OCI-LY3 (cell line): ENCODE measurements around the gene VPS35.
"Not testable (repeated sequence)": the region's sequence is repeated elsewhere in the genome, so short reads cannot be mapped to it uniquely, and the experiment has no call there.

Experiments
- H2AFZ ChIP-seq: fragments of 200-600, 300-600 bp; shearing (Covaris generic); 2 replicates; pipeline ENCODE4 v1.6.0; 2014; ENCODE audit warnings: antibody characterized with exemption, low read depth, low read length
- H3K27ac ChIP-seq: fragments of 200-600, 300-600 bp; sonication (generic); 2 replicates; pipeline ENCODE4 v1.5.1; 2014; ENCODE audit warnings: mild to moderate bottlenecking, low read length, moderate library complexity, mixed read lengths
- H3K27me3 ChIP-seq: fragments of 200-600, 300-600 bp; sonication (generic); 2 replicates; pipeline ENCODE4 v1.6.1; 2014; ENCODE audit warnings: low read depth, low read length, mixed read lengths
- H3K36me3 ChIP-seq: fragments of 200-600, 300-600 bp; sonication (generic); replicated peaks from 2 replicates; pipeline ENCODE3; 2014; ENCODE audit warnings: low read depth, low read length, mixed read lengths
- H3K4me1 ChIP-seq: fragments of 300-600, 200-600 bp; sonication (generic); 2 replicates; pipeline ENCODE4 v1.6.1; 2014; ENCODE audit warnings: low read length, mixed read lengths
- H3K4me2 ChIP-seq: fragments of 200-600, 300-600 bp; sonication (generic); 2 replicates; pipeline ENCODE4 v1.6.1; 2014; ENCODE audit warnings: low read length, mixed read lengths
- H3K4me3 ChIP-seq: fragments of 300-600, 200-600 bp; sonication (generic); 2 replicates; pipeline ENCODE4 v1.5.1; 2014; ENCODE audit warnings: antibody characterized with exemption, mild to moderate bottlenecking, low read length, moderate library complexity
- H3K79me2 ChIP-seq: fragments of 300-600, 200-600 bp; shearing (Covaris generic); 2 replicates; pipeline ENCODE4 v1.6.1; 2014; ENCODE audit warnings: mild to moderate bottlenecking, low read length, mixed read lengths
- H3K9ac ChIP-seq: fragments of 300-600, 200-600 bp; shearing (Covaris generic); 2 replicates; pipeline ENCODE4 v1.6.0; 2014; ENCODE audit warnings: mild to moderate bottlenecking, low read length, moderate library complexity
- H3K9me3 ChIP-seq: fragments of 200-600, 300-600 bp; shearing (Covaris generic); 2 replicates; pipeline ENCODE4 v1.6.1; 2014; ENCODE audit warnings: low read length, mixed read lengths; ENCODE audit not compliant: insufficient read depth
- H4K20me1 ChIP-seq: fragments of 200-600, 300-600 bp; sonication (generic); 2 replicates; pipeline ENCODE4 v1.6.1; 2016; ENCODE audit warnings: low read length, mixed read lengths; ENCODE audit not compliant: insufficient read depth
- CTCF ChIP-seq: fragments of 200-600, 300-600 bp; sonication (generic); IDR thresholded peaks from 2 replicates; pipeline ENCODE4 v1.5.1; 2014; ENCODE audit warnings: antibody characterized with exemption, low read length, low read depth
- EZH2phosphoT487 ChIP-seq: fragments of 200-600 bp; shearing (Covaris generic); IDR thresholded peaks from 2 replicates; pipeline ENCODE4 v1.6.1; 2018; ENCODE audit warnings: antibody characterized with exemption, mixed run types, low read depth

VPS35 gene

GRCh38 chr16:46629331-46630219 lies 59.4 kb downstream of the VPS35 start:
- H2AFZ ChIP-seq: peak overlapping the region; percentile 51
- H3K4me2 ChIP-seq: peak overlapping the region; percentile 48
- peaks cover 7% of the 10 kb centered on the region for H3K4me1 ChIP-seq
- no peaks in the 10 kb centered on the region for H3K9me3 ChIP-seq
- H3K36me3 ChIP-seq: no peaks in the 10 kb centered on the region
- no peaks in the 10 kb centered on the region for H4K20me1 ChIP-seq
- TF ChIP-seq CTCF (peak; percentile 45), EZH2phosphoT487 (no peak)
- no peak overlapping the region for H3K27ac ChIP-seq
- no peak overlapping the region for H3K9ac ChIP-seq
- H3K27me3 ChIP-seq: no peaks in the 10 kb centered on the region
- no peaks in the 10 kb centered on the region for H3K79me2 ChIP-seq
- H3K4me3 ChIP-seq: peak overlapping the region; percentile 5; the same call in 1 of the 2 replicates

GRCh38 chr16:46627746-46628145 lies 61.2 kb downstream of the VPS35 start:
- H3K9ac ChIP-seq: no peak overlapping the region
- H3K9me3 ChIP-seq: no peaks in the 10 kb centered on the region
- TF ChIP-seq CTCF: no peak
- no peak for TF ChIP-seq EZH2phosphoT487
- H2AFZ ChIP-seq: no peak overlapping the region
- no peak overlapping the region for H3K4me3 ChIP-seq
- H3K4me1 ChIP-seq: peaks cover 7% of the 10 kb centered on the region
- no peaks in the 10 kb centered on the region for H3K79me2 ChIP-seq
- H3K27me3 ChIP-seq: no peaks in the 10 kb centered on the region
- H4K20me1 ChIP-seq: no peaks in the 10 kb centered on the region
- no peaks in the 10 kb centered on the region for H3K36me3 ChIP-seq
- H3K27ac ChIP-seq: no peak overlapping the region
- no peak overlapping the region for H3K4me2 ChIP-seq

- H3K79me2 ChIP-seq, H2AFZ ChIP-seq, H3K27ac ChIP-seq, H4K20me1 ChIP-seq, H3K36me3 ChIP-seq, H3K9me3 ChIP-seq, H3K4me3 ChIP-seq, H3K27me3 ChIP-seq, H3K4me2 ChIP-seq, H3K9ac ChIP-seq: not testable (repeated sequence)
- H3K4me1 ChIP-seq: peaks cover 11% of the 10 kb centered on the region
Observed at GRCh38 chr16:46626681-46627080, 62.3 kb downstream of the VPS35 start.

- not testable (repeated sequence) for H3K36me3 ChIP-seq, H4K20me1 ChIP-seq
- H3K79me2 ChIP-seq: peaks cover 14% of the 10 kb centered on the region
Observed at GRCh38 chr16:46624862-46625261, 64.1 kb downstream of the VPS35 start.

GRCh38 chr16:46623707-46624106 lies 65.3 kb downstream of the VPS35 start:
- not testable (repeated sequence) for H3K36me3 ChIP-seq, H3K4me2 ChIP-seq, H3K27me3 ChIP-seq, H4K20me1 ChIP-seq, H3K9ac ChIP-seq, H3K4me3 ChIP-seq, H2AFZ ChIP-seq, H3K9me3 ChIP-seq, H3K27ac ChIP-seq
- H3K79me2 ChIP-seq: peaks cover 25% of the 10 kb centered on the region
- H3K4me1 ChIP-seq: peaks cover 10% of the 10 kb centered on the region

More at GRCh38 chr16:46624862-46625261, 64.1 kb downstream of the VPS35 start:
- H2AFZ ChIP-seq, H3K9me3 ChIP-seq, H3K27ac ChIP-seq, H3K27me3 ChIP-seq, H3K9ac ChIP-seq, H3K4me2 ChIP-seq, H3K4me3 ChIP-seq: not testable (repeated sequence)
- peaks cover 17% of the 10 kb centered on the region for H3K4me1 ChIP-seq

GRCh38 chr16:46623246-46623645 lies 65.7 kb downstream of the VPS35 start:
- H3K9me3 ChIP-seq, H3K4me2 ChIP-seq, H2AFZ ChIP-seq, H3K36me3 ChIP-seq, H3K9ac ChIP-seq, H3K4me3 ChIP-seq, H3K27ac ChIP-seq, H4K20me1 ChIP-seq, H3K27me3 ChIP-seq: not testable (repeated sequence)
- peaks cover 10% of the 10 kb centered on the region for H3K4me1 ChIP-seq
- H3K79me2 ChIP-seq: peaks cover 30% of the 10 kb centered on the region
